SU-DHL-6 (cell line): ENCODE results near the gene RPGR.

Experiments
- H2AFZ ChIP-seq: fragments of 200-600 bp; sonication (generic); 2 replicates; pipeline ENCODE4 v1.6.1; 2014; ENCODE audit warnings: low read depth, mild to moderate bottlenecking, moderate library complexity, mixed read lengths, antibody characterized with exemption, low read length; ENCODE audit not compliant: severe bottlenecking
- H3F3A ChIP-seq: fragments of 200-600 bp; shearing (Covaris generic); 2 replicates; pipeline ENCODE4 v1.6.0; 2016; ENCODE audit warnings: antibody characterized with exemption, mild to moderate bottlenecking; ENCODE audit not compliant: insufficient read depth
- H3K27ac ChIP-seq: fragments of 200-600 bp; sonication (generic); 2 replicates; pipeline ENCODE4 v1.5.1; 2016; ENCODE audit warnings: low read depth, mild to moderate bottlenecking, low read length, moderate library complexity, mixed read lengths
- H3K27me3 ChIP-seq: fragments of 200-600 bp; sonication (generic), shearing (Covaris generic); 2 replicates; pipeline ENCODE4 v1.6.0; 2014; ENCODE audit warnings: mild to moderate bottlenecking, low read length
- H3K36me3 ChIP-seq: fragments of 200-600 bp; sonication (generic); 2 replicates; pipeline ENCODE4 v1.6.1; 2014; ENCODE audit warnings: mild to moderate bottlenecking, low read length, mixed read lengths
- H3K4me2 ChIP-seq: fragments of 300-600, 200-600 bp; shearing (Covaris generic), sonication (generic); 2 replicates; pipeline ENCODE4 v1.6.0; 2014; ENCODE audit warnings: low read length, low read depth, mild to moderate bottlenecking; ENCODE audit not compliant: poor library complexity, severe bottlenecking
- H3K4me3 ChIP-seq: fragments of 200-600 bp; sonication (generic); 2 replicates; pipeline ENCODE4 v1.5.1; 2014; ENCODE audit warnings: antibody characterized with exemption, low read length, mild to moderate bottlenecking, mixed read lengths; ENCODE audit not compliant: insufficient read depth, poor library complexity, severe bottlenecking
- H3K79me2 ChIP-seq: fragments of 200-600 bp; sonication (generic); 2 replicates; pipeline ENCODE4 v1.6.1; 2014; ENCODE audit warnings: mild to moderate bottlenecking, low read length, moderate library complexity; ENCODE audit not compliant: insufficient read depth
- H3K9ac ChIP-seq: fragments of 200-600 bp; sonication (generic); 2 replicates; pipeline ENCODE4 v1.7.0; 2014; ENCODE audit warnings: mild to moderate bottlenecking, low read length
- H3K9me2 ChIP-seq: fragments of 200-600 bp; sonication (generic); replicated peaks from 2 replicates; pipeline ENCODE4 v1.6.1; 2014; ENCODE audit warnings: low read length; ENCODE audit not compliant: insufficient read depth
- H3K9me3 ChIP-seq: fragments of 200-600 bp; sonication (generic); 2 replicates; pipeline ENCODE4 v1.6.1; 2014; ENCODE audit warnings: low read length, mixed read lengths; ENCODE audit not compliant: insufficient read depth
- H4K20me1 ChIP-seq: fragments of 200-600 bp; sonication (generic); 2 replicates; pipeline ENCODE4 v1.6.1; 2014; ENCODE audit warnings: low read depth, mild to moderate bottlenecking, antibody characterized with exemption, low read length, moderate library complexity, mixed read lengths
- EZH2phosphoT487 ChIP-seq: fragments of 200-600 bp; sonication (generic), shearing (Covaris generic); conservative IDR thresholded peaks from 2 replicates; pipeline ENCODE4 v1.6.1; 2018; ENCODE audit warnings: mild to moderate bottlenecking, antibody characterized with exemption, low read length, moderate library complexity, mixed read lengths
- TF ChIP-seq, protein P1 (sequence below): fragments of 200-600 bp; sonication (generic); IDR thresholded peaks from one replicate; pipeline ENCODE4 v1.5.1; 2017; ENCODE audit warnings: antibody characterized with exemption, mild to moderate bottlenecking, low read length, moderate library complexity; ENCODE audit not compliant: insufficient read depth, poor library complexity, severe bottlenecking

RPGR gene, protein sequence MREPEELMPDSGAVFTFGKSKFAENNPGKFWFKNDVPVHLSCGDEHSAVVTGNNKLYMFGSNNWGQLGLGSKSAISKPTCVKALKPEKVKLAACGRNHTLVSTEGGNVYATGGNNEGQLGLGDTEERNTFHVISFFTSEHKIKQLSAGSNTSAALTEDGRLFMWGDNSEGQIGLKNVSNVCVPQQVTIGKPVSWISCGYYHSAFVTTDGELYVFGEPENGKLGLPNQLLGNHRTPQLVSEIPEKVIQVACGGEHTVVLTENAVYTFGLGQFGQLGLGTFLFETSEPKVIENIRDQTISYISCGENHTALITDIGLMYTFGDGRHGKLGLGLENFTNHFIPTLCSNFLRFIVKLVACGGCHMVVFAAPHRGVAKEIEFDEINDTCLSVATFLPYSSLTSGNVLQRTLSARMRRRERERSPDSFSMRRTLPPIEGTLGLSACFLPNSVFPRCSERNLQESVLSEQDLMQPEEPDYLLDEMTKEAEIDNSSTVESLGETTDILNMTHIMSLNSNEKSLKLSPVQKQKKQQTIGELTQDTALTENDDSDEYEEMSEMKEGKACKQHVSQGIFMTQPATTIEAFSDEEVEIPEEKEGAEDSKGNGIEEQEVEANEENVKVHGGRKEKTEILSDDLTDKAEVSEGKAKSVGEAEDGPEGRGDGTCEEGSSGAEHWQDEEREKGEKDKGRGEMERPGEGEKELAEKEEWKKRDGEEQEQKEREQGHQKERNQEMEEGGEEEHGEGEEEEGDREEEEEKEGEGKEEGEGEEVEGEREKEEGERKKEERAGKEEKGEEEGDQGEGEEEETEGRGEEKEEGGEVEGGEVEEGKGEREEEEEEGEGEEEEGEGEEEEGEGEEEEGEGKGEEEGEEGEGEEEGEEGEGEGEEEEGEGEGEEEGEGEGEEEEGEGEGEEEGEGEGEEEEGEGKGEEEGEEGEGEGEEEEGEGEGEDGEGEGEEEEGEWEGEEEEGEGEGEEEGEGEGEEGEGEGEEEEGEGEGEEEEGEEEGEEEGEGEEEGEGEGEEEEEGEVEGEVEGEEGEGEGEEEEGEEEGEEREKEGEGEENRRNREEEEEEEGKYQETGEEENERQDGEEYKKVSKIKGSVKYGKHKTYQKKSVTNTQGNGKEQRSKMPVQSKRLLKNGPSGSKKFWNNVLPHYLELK

DNA sequence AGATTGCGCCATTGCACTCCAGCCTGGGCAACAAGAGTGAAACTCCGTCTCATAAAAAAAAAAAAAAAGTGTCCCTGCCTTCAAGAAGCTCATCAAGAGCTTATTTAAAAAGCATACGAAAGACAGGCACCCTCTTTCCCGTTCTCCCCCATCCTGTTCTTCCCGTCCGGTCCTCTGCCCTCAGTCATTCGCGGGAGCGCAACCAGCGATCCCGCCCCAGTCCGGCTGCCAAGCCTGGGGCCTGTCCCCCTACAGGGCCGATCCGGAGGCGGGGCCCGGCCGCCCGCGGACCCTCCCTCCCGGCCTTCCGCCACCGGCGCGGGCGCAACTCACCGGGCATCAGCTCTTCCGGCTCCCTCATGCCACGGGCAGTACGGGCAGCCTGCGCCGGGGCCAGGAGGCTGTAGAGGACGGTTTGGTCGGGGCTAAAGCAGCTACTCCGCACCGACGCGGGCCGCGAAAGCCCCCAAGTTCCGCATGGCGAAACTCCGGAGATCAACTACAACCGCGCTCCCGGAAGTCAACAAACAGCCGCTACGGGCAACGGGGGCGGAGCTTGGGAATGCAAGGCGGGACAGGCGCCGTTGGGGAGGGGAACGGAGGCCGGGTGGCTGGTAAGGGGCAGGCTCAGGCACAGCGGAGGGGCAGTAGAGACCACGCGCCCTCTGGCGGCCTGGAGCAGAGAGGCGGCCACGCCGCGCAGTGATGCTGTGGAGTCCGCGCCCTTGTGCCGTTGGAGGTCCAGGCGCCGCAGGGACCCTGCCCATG lies at the start of gene RPGR:
TSS of gene RPGR (minus strand) at position 503 of the 768 bp plus-strand sequence. CDS start at position 361, 142 bp downstream.
- Histone ChIP-seq H3F3A (no peaks in the 10 kb centered on the region), H2AFZ (peak within 1 kb of the TSS; percentile 96), H4K20me1 (no peaks in the 10 kb centered on the region), H3K27ac (peak within 1 kb of the TSS; percentile 53), H3K9ac (peak within 1 kb of the TSS; percentile 66), H3K4me3 (peak within 1 kb of the TSS; percentile 73), H3K36me3 (no peaks in the 10 kb centered on the region), H3K27me3 (no peaks in the 10 kb centered on the region), H3K9me2 (no peaks in the 10 kb centered on the region), H3K4me2 (peak within 1 kb of the TSS; percentile 58), H3K9me3 (no peaks in the 10 kb centered on the region), H3K79me2 (no peaks in the 10 kb centered on the region)
- TF ChIP-seq, protein P1, sequence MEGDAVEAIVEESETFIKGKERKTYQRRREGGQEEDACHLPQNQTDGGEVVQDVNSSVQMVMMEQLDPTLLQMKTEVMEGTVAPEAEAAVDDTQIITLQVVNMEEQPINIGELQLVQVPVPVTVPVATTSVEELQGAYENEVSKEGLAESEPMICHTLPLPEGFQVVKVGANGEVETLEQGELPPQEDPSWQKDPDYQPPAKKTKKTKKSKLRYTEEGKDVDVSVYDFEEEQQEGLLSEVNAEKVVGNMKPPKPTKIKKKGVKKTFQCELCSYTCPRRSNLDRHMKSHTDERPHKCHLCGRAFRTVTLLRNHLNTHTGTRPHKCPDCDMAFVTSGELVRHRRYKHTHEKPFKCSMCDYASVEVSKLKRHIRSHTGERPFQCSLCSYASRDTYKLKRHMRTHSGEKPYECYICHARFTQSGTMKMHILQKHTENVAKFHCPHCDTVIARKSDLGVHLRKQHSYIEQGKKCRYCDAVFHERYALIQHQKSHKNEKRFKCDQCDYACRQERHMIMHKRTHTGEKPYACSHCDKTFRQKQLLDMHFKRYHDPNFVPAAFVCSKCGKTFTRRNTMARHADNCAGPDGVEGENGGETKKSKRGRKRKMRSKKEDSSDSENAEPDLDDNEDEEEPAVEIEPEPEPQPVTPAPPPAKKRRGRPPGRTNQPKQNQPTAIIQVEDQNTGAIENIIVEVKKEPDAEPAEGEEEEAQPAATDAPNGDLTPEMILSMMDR, result peak; percentile 45
- TF ChIP-seq EZH2phosphoT487, result no peak

DNA sequence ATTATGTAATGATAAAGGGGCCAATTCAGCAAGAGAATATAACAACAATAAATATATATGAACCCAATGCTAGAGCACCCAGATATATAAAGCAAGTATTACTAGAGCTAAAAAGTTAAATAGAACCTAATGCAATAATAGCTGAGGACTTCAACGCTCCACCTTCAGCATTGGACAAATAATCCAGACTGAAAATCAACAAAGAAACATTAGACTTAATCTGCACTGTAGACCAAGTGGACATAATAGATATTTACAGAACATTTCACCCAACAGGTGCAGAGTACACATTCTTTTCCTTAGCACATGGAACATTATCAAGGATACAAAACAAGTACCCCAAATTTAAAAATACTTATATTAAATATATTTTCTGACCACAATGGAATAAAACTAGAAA lies 49.4 kb upstream of the RPGR start:
- no peaks in the 10 kb centered on the region for H3K36me3 ChIP-seq
- H2AFZ ChIP-seq, result no peak overlapping the region
- no peak overlapping the region for H3K9ac ChIP-seq
- H4K20me1 ChIP-seq, result no peaks in the 10 kb centered on the region
- TF ChIP-seq, protein P1, result no peak
- TF ChIP-seq EZH2phosphoT487, result no peak
- no peaks in the 10 kb centered on the region for H3F3A ChIP-seq
- H3K27ac ChIP-seq, result no peak overlapping the region
- H3K4me3 ChIP-seq, result no peak overlapping the region
- H3K27me3 ChIP-seq, result no peaks in the 10 kb centered on the region
- H3K4me2 ChIP-seq, result no peak overlapping the region
- H3K9me2 ChIP-seq, result no peaks in the 10 kb centered on the region
- H3K79me2 ChIP-seq, result no peaks in the 10 kb centered on the region
- no peaks in the 10 kb centered on the region for H3K9me3 ChIP-seq

DNA sequence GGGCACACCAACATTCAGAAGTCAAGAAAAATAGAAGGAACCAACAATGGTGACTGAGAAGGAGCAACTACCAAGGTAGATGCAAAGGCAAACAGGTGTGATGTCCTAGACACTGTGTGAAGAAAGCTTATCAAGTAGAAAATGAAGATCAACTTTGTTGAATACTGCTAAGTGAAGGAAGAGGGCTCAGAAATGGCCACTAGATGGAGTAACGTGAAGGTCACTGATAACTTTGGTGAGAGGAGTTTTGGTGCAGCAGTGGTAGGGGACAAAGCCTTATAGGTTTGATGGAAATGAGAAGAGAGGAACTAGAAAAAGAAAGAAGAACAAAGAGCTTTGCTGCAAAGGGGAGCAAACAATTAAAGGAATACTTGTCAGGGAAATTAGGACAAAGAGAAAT lies 48.6 kb upstream of the RPGR start:
- no peaks in the 10 kb centered on the region for H3K9me3 ChIP-seq
- H2AFZ ChIP-seq, result no peak overlapping the region
- no peak overlapping the region for H3K27ac ChIP-seq
- no peaks in the 10 kb centered on the region for H3F3A ChIP-seq
- no peaks in the 10 kb centered on the region for H3K27me3 ChIP-seq
- no peak overlapping the region for H3K4me2 ChIP-seq
- no peak overlapping the region for H3K4me3 ChIP-seq
- TF ChIP-seq EZH2phosphoT487, result no peak
- TF ChIP-seq, protein P1, result peak; percentile 27
- no peaks in the 10 kb centered on the region for H3K36me3 ChIP-seq
- H3K9me2 ChIP-seq, result no peaks in the 10 kb centered on the region
- no peak overlapping the region for H3K9ac ChIP-seq
- no peaks in the 10 kb centered on the region for H4K20me1 ChIP-seq
- no peaks in the 10 kb centered on the region for H3K79me2 ChIP-seq
